ENCODE results near the gene LHFPL6. TPM values are rescaled to one million over a fixed set of nuclear protein-coding genes. Genes with fewer than 3 reads are reported as not detected.
A peak's percentile ranks its signal among the peaks of the same experiment; 100 is the strongest.

Gene LHFPL6
- total RNA-seq, 1 experiment from 2014 or later: 8.9 TPM

DNA sequence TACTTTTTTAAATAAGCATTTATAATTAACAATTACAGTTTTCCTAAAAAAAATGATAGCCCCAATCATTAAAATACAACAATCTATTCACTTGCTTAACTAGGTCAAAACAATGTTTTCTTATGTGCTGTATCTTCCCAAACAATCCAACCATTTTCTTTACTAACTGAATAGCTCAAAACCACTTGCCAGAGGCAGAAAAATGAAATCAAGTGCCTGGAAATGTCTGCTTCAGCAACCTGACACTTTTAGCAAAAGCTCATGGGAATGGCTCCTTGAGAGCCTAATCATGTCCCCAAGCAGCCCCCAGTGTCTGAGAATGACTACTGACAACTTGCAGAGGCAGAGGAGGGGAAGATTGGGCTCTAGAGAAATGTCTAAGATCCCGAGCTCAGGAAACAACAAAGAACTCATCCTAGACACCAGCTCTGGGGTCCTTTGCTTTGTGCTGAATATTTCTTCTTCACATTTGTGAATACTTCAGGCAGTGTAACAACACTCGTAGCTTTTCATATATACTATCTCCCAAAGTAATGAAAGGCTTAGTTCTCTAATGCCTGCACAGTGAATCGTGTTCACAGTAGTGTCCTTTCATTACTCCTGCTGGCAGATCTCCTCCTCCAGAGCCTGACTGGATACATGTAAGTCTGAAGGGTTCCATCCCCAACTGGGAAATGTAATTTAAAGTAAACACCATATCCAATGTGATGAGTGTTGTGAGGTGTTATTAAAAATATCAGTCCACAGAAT is 280.0 kb downstream of the LHFPL6 start:
- POLR2A ChIA-PET: no interaction called here
- no TSS peak for BruUV-seq (replicated peaks)

DNA sequence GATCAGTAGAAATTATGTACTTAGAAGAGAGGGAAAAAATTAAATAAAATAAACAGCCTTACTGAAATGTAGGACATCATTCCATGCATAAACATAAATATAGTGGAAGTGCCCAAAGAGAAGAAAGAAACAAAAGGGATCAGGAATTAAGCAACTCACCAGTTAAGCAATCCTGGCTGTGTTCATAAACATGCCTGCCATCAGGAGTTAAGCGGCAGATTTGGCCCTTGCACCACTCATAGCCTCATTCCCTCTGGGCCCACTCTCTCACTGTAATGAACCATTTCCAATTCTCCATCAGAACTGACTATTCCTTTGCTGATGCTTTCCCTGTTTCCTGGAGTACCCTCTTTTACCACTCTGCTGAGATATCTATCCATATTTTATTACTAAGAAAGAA is 281.4 kb downstream of the LHFPL6 start:
- Mint-ChIP-seq H3K9me3 (ENCODE audit: unreplicated experiment) (no peaks in the 10 kb centered on the region), H3K27me3 (ENCODE audit: insufficient read depth, unreplicated experiment) (peaks cover 11% of the 10 kb centered on the region), H3K27ac (ENCODE audit: low read depth, unreplicated experiment) (no peak overlapping the region), H3K4me3 (ENCODE audit: unreplicated experiment) (no peak overlapping the region), H3K4me1 (ENCODE audit: insufficient read depth, unreplicated experiment) (no peaks in the 10 kb centered on the region), H3K36me3 (ENCODE audit: insufficient read depth, unreplicated experiment) (no peaks in the 10 kb centered on the region)
- intact Hi-C loops (cut with micrococcal nuclease): no loop called here
- peak; percentile 57 for DNase-seq (ENCODE audit: unreplicated experiment)
- POLR2A ChIA-PET: interaction anchor here (0.7 to 0.9 kb wide), 2 partner anchors 19 to 32 kb away, joined by 3 read pairs; no protein-coding TSS in a partner anchor
- BruUV-seq (replicated peaks): no TSS peak
- TF ChIP-seq CTCF (IDR thresholded peaks at IDR 0.05; ENCODE audit: unreplicated experiment): no peak
- CTCF ChIA-PET: no interaction called here

More for the DNA sequence above, 280.0 kb downstream of the LHFPL6 start:
- DNase-seq (ENCODE audit: unreplicated experiment): no peak
- CTCF ChIA-PET: interaction anchor here (0.6 to 1.4 kb wide), 2 partner anchors 186 to 293 kb away, joined by 3 to 5 read pairs; no protein-coding TSS in a partner anchor
- no peak for TF ChIP-seq CTCF (IDR thresholded peaks at IDR 0.05; ENCODE audit: unreplicated experiment)
- Mint-ChIP-seq H3K4me1 (ENCODE audit: insufficient read depth, unreplicated experiment) (no peaks in the 10 kb centered on the region), H3K27ac (ENCODE audit: low read depth, unreplicated experiment) (no peak overlapping the region), H3K4me3 (ENCODE audit: unreplicated experiment) (no peak overlapping the region), H3K27me3 (ENCODE audit: insufficient read depth, unreplicated experiment) (peaks cover 11% of the 10 kb centered on the region), H3K9me3 (ENCODE audit: unreplicated experiment) (no peaks in the 10 kb centered on the region), H3K36me3 (ENCODE audit: insufficient read depth, unreplicated experiment) (no peaks in the 10 kb centered on the region)
- intact Hi-C loops (cut with micrococcal nuclease): no loop called here

GRCh38 chr13:39318161-39318560 is 284.8 kb downstream of the LHFPL6 start:
- no peak overlapping the region for H3K4me3 Mint-ChIP-seq (ENCODE audit: unreplicated experiment)
- CTCF ChIA-PET: interaction anchor here (0.6 to 0.8 kb wide), 2 partner anchors 217 to 294 kb away, joined by 3 read pairs; no protein-coding TSS in a partner anchor
- TF ChIP-seq CTCF (IDR thresholded peaks at IDR 0.05; ENCODE audit: unreplicated experiment): no peak
- no peak for DNase-seq (ENCODE audit: unreplicated experiment)
- H3K9me3 Mint-ChIP-seq (ENCODE audit: unreplicated experiment): no peaks in the 10 kb centered on the region
- H3K36me3 Mint-ChIP-seq (ENCODE audit: insufficient read depth, unreplicated experiment): no peaks in the 10 kb centered on the region
- H3K27me3 Mint-ChIP-seq (ENCODE audit: insufficient read depth, unreplicated experiment): peaks cover 11% of the 10 kb centered on the region
- no TSS peak for BruUV-seq (replicated peaks)
- H3K4me1 Mint-ChIP-seq (ENCODE audit: insufficient read depth, unreplicated experiment): no peaks in the 10 kb centered on the region
- intact Hi-C loops (cut with micrococcal nuclease): no loop called here
- H3K27ac Mint-ChIP-seq (ENCODE audit: low read depth, unreplicated experiment): no peak overlapping the region
- POLR2A ChIA-PET: no interaction called here

GRCh38 chr13:39317291-39317690 is 285.7 kb downstream of the LHFPL6 start:
- Mint-ChIP-seq H3K4me1 (ENCODE audit: insufficient read depth, unreplicated experiment) (no peaks in the 10 kb centered on the region), H3K4me3 (ENCODE audit: unreplicated experiment) (no peak overlapping the region), H3K27me3 (ENCODE audit: insufficient read depth, unreplicated experiment) (peaks cover 4% of the 10 kb centered on the region), H3K27ac (ENCODE audit: low read depth, unreplicated experiment) (no peak overlapping the region), H3K9me3 (ENCODE audit: unreplicated experiment) (no peaks in the 10 kb centered on the region), H3K36me3 (ENCODE audit: insufficient read depth, unreplicated experiment) (no peaks in the 10 kb centered on the region)
- ChIA-PET CTCF (no interaction called here), POLR2A (no interaction called here)
- BruUV-seq (replicated peaks): no TSS peak
- peak; percentile 63 for DNase-seq (ENCODE audit: unreplicated experiment)
- TF ChIP-seq CTCF (IDR thresholded peaks at IDR 0.05; ENCODE audit: unreplicated experiment): no peak
- intact Hi-C loops (cut with micrococcal nuclease): no loop called here

Data from MCF 10A (cell line).